OCI-M1 (cell line): ENCODE data around the gene HTRA1.

Experiments used
- DNase-seq: peaks from one replicate; lab custom pipeline; 2025; lab: John Stamatoyannopoulos, UW

HTRA1 gene

GRCh38 chr10:122494833-122495232 lies 33.5 kb downstream of the HTRA1 start:
- no peak for DNase-seq

GRCh38 chr10:122495406-122496340 lies 34.3 kb downstream of the HTRA1 start:
- DNase-seq, result no peak

GRCh38 chr10:122497241-122497640 lies 35.9 kb downstream of the HTRA1 start:
- DNase-seq, result no peak

- no peak for DNase-seq
Observed at GRCh38 chr10:122498521-122498920, 37.2 kb downstream of the HTRA1 start.

- DNase-seq, result no peak
Observed at GRCh38 chr10:122499012-122499411, 37.7 kb downstream of the HTRA1 start.

GRCh38 chr10:122499491-122499941 lies 38.2 kb downstream of the HTRA1 start:
- DNase-seq, result no peak

- no peak for DNase-seq
Observed at GRCh38 chr10:122500194-122500593, 38.8 kb downstream of the HTRA1 start.

GRCh38 chr10:122500726-122501125 lies 39.4 kb downstream of the HTRA1 start:
- DNase-seq, result no peak

- no peak for DNase-seq
Observed at GRCh38 chr10:122503012-122503411, 41.7 kb downstream of the HTRA1 start.

GRCh38 chr10:122503886-122504609 lies 42.7 kb downstream of the HTRA1 start:
- DNase-seq, result no peak

GRCh38 chr10:122504610-122504950 lies 43.2 kb downstream of the HTRA1 start:
- no peak for DNase-seq

GRCh38 chr10:122505011-122505410 lies 43.7 kb downstream of the HTRA1 start:
- DNase-seq, result no peak

- DNase-seq, result no peak
Observed at GRCh38 chr10:122505885-122506645, 44.7 kb downstream of the HTRA1 start.

GRCh38 chr10:122507616-122508015 lies 46.3 kb downstream of the HTRA1 start:
- no peak for DNase-seq

GRCh38 chr10:122508021-122508420 lies 46.7 kb downstream of the HTRA1 start:
- no peak for DNase-seq

GRCh38 chr10:122509323-122509722 lies 48.0 kb downstream of the HTRA1 start:
- no peak for DNase-seq

- DNase-seq, result no peak
Observed at GRCh38 chr10:122510326-122510725, 49.0 kb downstream of the HTRA1 start.

GRCh38 chr10:122510736-122511135 lies 49.4 kb downstream of the HTRA1 start:
- DNase-seq, result no peak

- no peak for DNase-seq
Observed at GRCh38 chr10:122513053-122513452, 51.7 kb downstream of the HTRA1 start.

GRCh38 chr10:122514045-122514840 lies 52.9 kb downstream of the HTRA1 start:
- DNase-seq, result no peak

GRCh38 chr10:122515022-122515424 lies 53.7 kb downstream of the HTRA1 start:
- DNase-seq, result no peak
